SW480 (cell line): ENCODE measurements around the gene CRACR2B.

ENCODE experiments used
- DNase-seq: peaks from one replicate; pipeline ENCODE4 v3.0.0-alpha.2; 2016; ENCODE audit warnings: low spot score

CRACR2B gene

GRCh38 chr11:827146-827896 lies 398 bp upstream of the CRACR2B start:
- peak; percentile 60 for DNase-seq

GRCh38 chr11:828506-829175 lies 922 bp downstream of the CRACR2B start:
- DNase-seq, result no peak

- DNase-seq, result no peak
Observed at GRCh38 chr11:829176-829846, 1.6 kb downstream of the CRACR2B start.

- no peak for DNase-seq
Observed at GRCh38 chr11:829847-830294, 2.2 kb downstream of the CRACR2B start.

- DNase-seq, result peak; percentile 77
Observed at GRCh38 chr11:830295-831117, 2.8 kb downstream of the CRACR2B start.

GRCh38 chr11:831118-831864 lies 3.6 kb downstream of the CRACR2B start:
- no peak for DNase-seq

GRCh38 chr11:831961-832528 lies 4.3 kb downstream of the CRACR2B start:
- no peak for DNase-seq

GRCh38 chr11:832529-833113 lies 4.9 kb downstream of the CRACR2B start, which contains the start of gene CD151:
TSS of gene CD151 (plus strand) at chr11:832952. CDS start at chr11:836070, 3,118 bp downstream.
- peak; percentile 60 for DNase-seq

- DNase-seq, result no peak
Observed at GRCh38 chr11:833114-833791, 5.5 kb downstream of the CRACR2B start.

GRCh38 chr11:833849-834311 lies 6.2 kb downstream of the CRACR2B start:
- DNase-seq, result no peak

- DNase-seq, result peak; percentile 90
Observed at GRCh38 chr11:834371-835316, 6.9 kb downstream of the CRACR2B start.

- DNase-seq, result no peak
Observed at GRCh38 chr11:836274-836673, 8.6 kb downstream of the CRACR2B start.

GRCh38 chr11:836700-837099 lies 9.0 kb downstream of the CRACR2B start:
- DNase-seq, result no peak

GRCh38 chr11:837189-837989 lies 9.7 kb downstream of the CRACR2B start:
- DNase-seq, result no peak

- DNase-seq, result no peak
Observed at GRCh38 chr11:837990-838307, 10.2 kb downstream of the CRACR2B start.

GRCh38 chr11:838441-839279 lies 10.9 kb downstream of the CRACR2B start:
- DNase-seq, result no peak

GRCh38 chr11:839280-839623 lies 11.5 kb downstream of the CRACR2B start:
- no peak for DNase-seq
